DND-41 (cell line): Measurements from ENCODE around the gene NEUROG1.

Experiments used
- CTCF ChIP-seq: IDR thresholded peaks from 2 replicates; pipeline ENCODE4 v1.5.1; 2012; ENCODE audit warnings: borderline replicate concordance, low read length, moderate library complexity, mild to moderate bottlenecking; ENCODE audit not compliant: poor library complexity, severe bottlenecking; ENCODE audit errors: extremely low read depth
- EZH2 ChIP-seq: IDR thresholded peaks from 3 replicates; pipeline ENCODE4 v1.6.1; 2012; ENCODE audit warnings: borderline replicate concordance, low read depth, mild to moderate bottlenecking, moderate library complexity, low read length, inconsistent platforms; ENCODE audit not compliant: severe bottlenecking

DNA sequence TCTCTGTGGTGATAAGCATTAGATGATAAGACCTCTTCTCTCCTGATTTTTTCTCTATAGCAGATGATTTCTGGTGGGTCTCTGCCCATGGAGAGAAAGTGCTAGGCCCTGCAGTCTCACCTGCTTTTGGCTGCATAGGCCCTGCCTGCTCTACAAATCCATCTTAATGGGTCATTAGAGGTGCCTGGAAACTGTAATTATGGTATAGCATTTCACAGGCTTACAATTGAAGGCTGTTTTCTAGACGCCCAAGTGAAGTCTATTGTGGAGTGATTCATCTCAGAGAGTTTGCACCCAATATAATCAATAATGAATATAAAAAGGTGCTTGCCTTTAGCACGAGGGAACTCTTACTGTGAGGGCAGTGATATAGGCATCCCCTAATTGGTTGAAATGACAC, 33.8 kb downstream of the NEUROG1 start:
- TF ChIP-seq CTCF (no peak), EZH2 (no peak)
